Measurements from ENCODE around the gene ADORA1. TPM values are rescaled to one million over a fixed set of nuclear protein-coding genes. Genes with fewer than 3 reads are reported as not detected.

The ADORA1 gene
- total and polyA plus RNA-seq, 2 donors (not counting 3 experiments of a cell fraction or from before 2014, with no cell fraction given) = 0.15 TPM; not detected in 1

DNA sequence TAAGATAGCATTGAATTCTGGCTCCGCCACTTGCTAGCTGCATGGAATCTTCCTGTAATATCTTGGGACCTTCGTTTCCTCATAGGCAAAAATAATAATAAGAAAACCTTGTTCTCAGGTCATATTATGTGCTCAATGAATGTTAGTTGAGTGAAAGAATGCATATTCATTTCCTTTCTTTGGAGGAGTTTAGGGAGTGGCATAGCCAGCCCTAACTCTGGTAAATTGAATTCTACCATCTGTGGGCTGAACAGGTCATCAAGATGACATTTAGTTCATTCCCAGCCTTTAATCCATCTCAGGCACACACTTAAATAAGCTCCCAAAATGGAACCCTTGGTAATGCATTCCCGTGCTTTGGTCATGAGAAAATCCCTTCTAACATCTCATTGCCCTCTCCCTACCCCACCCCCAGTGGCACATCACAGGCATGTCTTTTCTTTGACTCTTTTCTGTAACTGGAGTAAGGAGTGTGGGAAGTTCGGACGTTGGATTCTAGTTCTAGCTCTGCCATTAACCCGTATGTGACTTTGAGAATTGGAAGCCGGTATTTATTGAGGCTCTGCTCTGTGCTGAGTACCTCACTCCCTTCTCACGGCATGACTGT is 28.5 kb upstream of the ADORA1 start:
- no TSS peak for BruUV-seq (replicated peaks)
- Histone ChIP-seq H3K9ac (replicated peaks; ENCODE audit: extremely low read depth, insufficient read depth, low read length) (no peak overlapping the region), H4K20me1 (replicated peaks; ENCODE audit: control insufficient read depth, extremely low read depth, insufficient read depth, low read length) (no peaks in the 10 kb centered on the region), H3K27me3 (ENCODE audit: control insufficient read depth in 2 of 2, insufficient read depth in 2 of 2, low read length in 2 of 2) (peaks cover 2 to 25% of the 10 kb centered on the region in 2 experiments), H2AFZ (ENCODE audit: low read depth, low read length) (no peak overlapping the region), H3K4me1 (ENCODE audit: control insufficient read depth, extremely low read depth, insufficient read depth, low read length) (no peaks in the 10 kb centered on the region), H3K4me3 (replicated peaks in 1 of 3; ENCODE audit: insufficient read depth in 1 of 3, low read depth in 1 of 3, low read length in 3 of 3) (no peak overlapping the region), H3K79me2 (ENCODE audit: control insufficient read depth, insufficient read depth, low read length) (no peaks in the 10 kb centered on the region), H3K36me3 (ENCODE audit: control insufficient read depth in 2 of 2, extremely low read depth in 1 of 2, insufficient read depth in 2 of 2, low read length in 2 of 2) (no peaks in the 10 kb centered on the region), H3K9me3 (replicated peaks; ENCODE audit: control insufficient read depth, insufficient read depth, low read length) (no peaks in the 10 kb centered on the region), H3K4me2 (ENCODE audit: insufficient read depth, low read length) (no peak overlapping the region), H3K27ac (ENCODE audit: insufficient read depth, low read depth, low read length) (no peak overlapping the region), H3K9me1 (replicated peaks; ENCODE audit: control insufficient read depth, extremely low read depth, insufficient read depth, low read length) (no peaks in the 10 kb centered on the region)
- DNase-seq (ENCODE audit: low read depth, low spot score) = no peak
- dilution Hi-C loops (cut with MboI; ENCODE audit: extremely low pct_ligation_motif_present, low sequenced_read_pairs) = no loop called here
- intact Hi-C loops (cut with micrococcal nuclease) = no loop called here
- TF ChIP-seq POLR2AphosphoS5 (IDR thresholded peaks at IDR 0.05; ENCODE audit: insufficient read depth, low read depth, low read length) (no peak), GATA2 (IDR thresholded peaks at IDR 0.05; ENCODE audit: insufficient read depth, insufficient read length, low read depth, low read length) (no peak), CTCF (IDR thresholded peaks at IDR 0.05; ENCODE audit: extremely low read depth in 1 of 2, insufficient read depth in 1 of 2, low read depth in 1 of 2, low read length in 2 of 2) (no peak), MAX (IDR thresholded peaks at IDR 0.05; ENCODE audit: insufficient read depth, insufficient read length) (no peak), JUN (IDR thresholded peaks at IDR 0.05; ENCODE audit: borderline replicate concordance, insufficient read depth, insufficient read length, low read depth) (no peak), MYC (IDR thresholded peaks at IDR 0.05; ENCODE audit: low read depth, low read length) (no peak), EZH2 (IDR thresholded peaks at IDR 0.05; ENCODE audit: borderline replicate concordance, low read depth, low read length, severe bottlenecking) (no peak), POLR2A (IDR thresholded peaks at IDR 0.05; ENCODE audit: low read depth, low read length) (no peak), FOS (IDR thresholded peaks at IDR 0.05; ENCODE audit: borderline replicate concordance, insufficient read depth, low read length) (no peak)
- ChIA-PET POLR2A (no interaction called here), CTCF (interaction anchor here (1.0 to 3.1 kb wide), 5 partner anchors 19 to 168 kb away, joined by 3 to 14 read pairs (median 7); no protein-coding TSS in a partner anchor)
- FAIRE-seq = no peak
